Naive thymus-derived CD8-positive, alpha-beta T cell (primary cell): ENCODE data around the gene ACTL10. TPM values are rescaled to one million over a fixed set of nuclear protein-coding genes. Genes with fewer than 3 reads are reported as not detected.
A peak's percentile ranks its signal among the peaks of the same experiment; 100 is the strongest.

ENCODE experiments used
- ATAC-seq, 2 donors: fragments of 150-1000 bp; cut with Tn5 transposase in 1 of 2; sonication (Bioruptor Pico), chemical (Tn5 transposase) in 1 of 2; 1 replicate in 1 of 2; 2 replicates in 1 of 2; pipeline ENCODE4 v1.10.0; 2021; ENCODE audit warnings: mild to moderate bottlenecking in 2 of 2, moderate library complexity in 2 of 2
- POLR2A ChIA-PET: fragments of 350-600 bp; sonication (Branson Sonifier 250); formaldehyde crosslinking; loops from one replicate; lab custom pipeline; 2021; ENCODE audit warnings: antibody characterized with exemption; lab: Charles Lee
- DNase-seq, 10 donors: peaks; one replicate each; pipeline versions ENCODE4 v3.0.0 to v3.0.0-alpha.2; 2020 to 2022
- H3K27ac Mint-ChIP-seq, 10 donors: one replicate each; pipeline ENCODE4 v1.8.0; 2020 to 2022; ENCODE audit warnings: mild to moderate bottlenecking in 10 of 10, mixed read lengths in 10 of 10, moderate library complexity in 4 of 10, inconsistent platforms in 1 of 10
- H3K27me3 Mint-ChIP-seq, 5 donors: one replicate each; pipeline ENCODE4 v1.8.0; 2021 to 2022; ENCODE audit warnings: mixed read lengths in 5 of 5
- H3K36me3 Mint-ChIP-seq, 3 donors: one replicate each; pipeline ENCODE4 v1.8.0; 2020 to 2022; ENCODE audit warnings: mixed read lengths in 3 of 3, mild to moderate bottlenecking in 2 of 3, inconsistent platforms in 1 of 3
- H3K4me1 Mint-ChIP-seq, 4 donors: one replicate each; pipeline ENCODE4 v1.8.0; 2021 to 2022; ENCODE audit warnings: mixed read lengths in 4 of 4
- H3K4me3 Mint-ChIP-seq, 10 donors: one replicate each; pipeline ENCODE4 v1.8.0; 2020 to 2022; ENCODE audit warnings: mild to moderate bottlenecking in 10 of 10, mixed read lengths in 10 of 10, moderate library complexity in 6 of 10, inconsistent platforms in 1 of 10
- H3K9me3 Mint-ChIP-seq, 9 donors: one replicate each; pipeline ENCODE4 v1.8.0; 2020 to 2022; ENCODE audit warnings: mixed read lengths in 9 of 9, mild to moderate bottlenecking in 3 of 9, inconsistent platforms in 1 of 9, moderate library complexity in 1 of 9
- polyA plus RNA-seq, 3 donors: library from polyadenylated mRNA; unstranded; fragments of 300-500 nt; fragmentation: Illumina TruSeq; gene quantifications; one replicate each; pipeline ENCODE4 v1.2.3, GENCODE V29; 2021
- total RNA-seq, 8 experiments: library from RNA in 2 of 8; stranded (reverse) in 2 of 8; gene quantifications; one replicate each; pipeline ENCODE4 v1.2.3 and lab custom pipeline; 2021 to 2026

The ACTL10 gene
- total and polyA plus RNA-seq, 5 experiments from 2014 or later = 1.8 to 4.5 (median 3.2) TPM

DNA sequence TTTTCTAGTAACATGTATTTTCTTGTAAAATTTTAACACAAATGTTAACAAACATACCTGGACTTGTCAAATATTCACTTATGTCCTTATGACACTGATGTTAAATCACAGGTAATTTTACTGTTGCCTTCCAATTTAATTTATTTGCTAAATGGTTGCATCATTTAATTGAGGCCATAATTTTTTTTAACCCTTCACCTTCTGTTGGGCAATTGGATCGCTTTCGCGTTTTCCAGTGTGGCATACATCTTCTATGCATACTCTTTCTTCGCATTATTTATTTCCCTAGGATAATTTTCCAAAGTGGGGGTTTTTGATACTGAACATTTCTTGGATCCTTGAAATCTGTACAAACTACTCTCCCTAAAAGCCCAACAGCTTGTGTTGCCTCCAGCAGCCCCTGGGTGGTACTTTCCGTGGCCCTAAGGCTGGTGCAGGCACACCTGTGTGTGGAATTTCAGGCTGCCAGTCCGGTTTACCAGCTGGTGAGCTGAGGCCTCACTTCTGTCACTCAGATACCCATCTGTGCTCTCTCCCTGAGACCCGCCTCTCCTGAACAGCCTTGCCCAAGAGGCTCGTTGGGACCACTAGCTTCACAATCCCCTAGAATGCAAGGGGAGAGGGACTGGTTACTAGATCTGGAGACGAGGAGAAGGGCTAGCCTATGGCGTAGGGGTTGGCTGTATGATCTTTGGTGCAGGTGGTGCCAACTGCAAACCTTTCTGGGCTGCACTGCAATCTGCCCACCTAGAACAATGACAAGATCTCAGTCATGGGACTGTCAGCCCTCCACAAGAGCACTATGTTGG lies 15.8 kb upstream of the ACTL10 start:
- Mint-ChIP-seq H3K27ac (peak overlapping the region in 2 of 10 donors; percentile 34 to 53), H3K4me3 (no peak overlapping the region), H3K27me3 (no peaks in the 10 kb centered on the region), H3K4me1 (peaks cover 6 to 27% (median 11%) of the 10 kb centered on the region in 4 donors), H3K36me3 (peaks cover 0 to 6% (median 2%) of the 10 kb centered on the region in 3 donors), H3K9me3 (no peaks in the 10 kb centered on the region)
- DNase-seq (no peak), ATAC-seq (no peak)
- POLR2A ChIA-PET = no interaction called here

DNA sequence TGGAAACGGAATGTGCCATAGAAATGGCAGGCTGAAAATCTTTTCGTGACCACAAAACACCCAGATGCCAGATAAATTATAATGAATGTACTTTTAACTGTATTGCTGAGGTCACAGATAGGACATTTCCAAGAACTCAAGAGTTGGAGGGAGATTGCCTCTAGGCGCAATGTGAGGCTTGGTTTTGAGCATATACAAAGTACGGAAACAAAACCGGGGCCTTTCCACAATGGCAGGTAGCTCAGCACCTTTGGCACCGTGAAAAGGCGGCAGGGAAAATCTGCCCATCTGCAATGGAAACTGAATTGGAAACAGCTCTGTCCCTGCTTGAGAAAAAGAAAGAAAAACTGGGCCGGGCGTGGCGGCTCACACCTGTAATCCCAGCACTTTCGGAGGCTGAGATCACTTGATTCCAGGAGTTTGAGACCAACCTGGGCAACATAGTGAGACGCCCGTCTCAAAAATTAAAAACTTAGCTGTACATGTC lies 15.1 kb upstream of the ACTL10 start:
- POLR2A ChIA-PET = interaction anchor here (0.7 kb wide), 2 partner anchors 25 to 73 kb away, joined by 4 to 6 read pairs; no protein-coding TSS in a partner anchor
- Mint-ChIP-seq H3K4me3 (no peak overlapping the region), H3K36me3 (peaks cover 0 to 3% (median 0%) of the 10 kb centered on the region in 3 donors), H3K4me1 (peaks cover 6 to 27% (median 11%) of the 10 kb centered on the region in 4 donors), H3K27me3 (no peaks in the 10 kb centered on the region), H3K9me3 (no peaks in the 10 kb centered on the region), H3K27ac (no peak overlapping the region)
- ATAC-seq (no peak), DNase-seq (no peak)

DNA sequence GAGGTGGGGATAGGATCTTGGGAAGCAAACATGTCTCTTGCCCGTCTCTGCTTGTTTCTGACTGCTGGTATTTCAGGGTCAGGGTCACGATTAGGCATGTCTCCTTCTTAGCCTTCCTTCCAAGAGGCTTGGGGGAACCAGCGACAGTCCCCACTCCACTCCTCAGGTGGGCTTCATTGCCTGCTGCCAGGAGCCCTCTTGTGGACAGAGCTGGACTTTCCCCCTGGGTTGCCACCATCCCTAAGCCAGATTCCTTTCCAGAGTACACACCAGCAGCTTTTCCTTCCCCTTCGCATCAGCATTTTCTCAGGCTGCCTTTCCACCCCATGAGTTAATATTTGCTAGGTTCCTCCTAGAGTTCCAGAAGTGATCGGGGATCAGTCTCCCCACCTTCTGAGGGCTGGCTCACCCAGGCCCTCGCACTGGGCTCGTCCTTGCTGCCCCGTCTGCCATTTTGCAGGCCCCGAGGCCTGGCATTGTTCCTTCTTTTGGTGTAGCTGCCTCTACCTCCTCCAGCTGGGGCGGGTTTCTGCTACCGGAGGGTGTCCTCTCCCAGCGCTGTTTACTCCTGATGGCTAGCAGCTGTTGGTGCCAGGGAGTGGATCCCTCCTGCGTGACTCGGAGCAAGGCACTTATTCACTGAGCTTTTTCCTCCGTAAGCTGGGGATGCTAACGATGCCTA lies 13.4 kb upstream of the ACTL10 start:
- POLR2A ChIA-PET = interaction anchor here (0.5 to 2.4 kb wide), 3 partner anchors 14 to 219 kb away, joined by 3 to 11 read pairs (median 5); partner anchors contain the start of gene ACTL10
- DNase-seq (peak in 8 of 10 donors; percentile 16 to 75 (median 44)), ATAC-seq (peak; percentile 75 to 87)
- Mint-ChIP-seq H3K9me3 (no peaks in the 10 kb centered on the region), H3K4me1 (peaks cover 3 to 14% (median 9%) of the 10 kb centered on the region in 4 donors), H3K27me3 (no peaks in the 10 kb centered on the region), H3K4me3 (no peak overlapping the region), H3K27ac (peak overlapping the region in 2 of 10 donors; percentile 5 to 57), H3K36me3 (no peaks in the 10 kb centered on the region)

DNA sequence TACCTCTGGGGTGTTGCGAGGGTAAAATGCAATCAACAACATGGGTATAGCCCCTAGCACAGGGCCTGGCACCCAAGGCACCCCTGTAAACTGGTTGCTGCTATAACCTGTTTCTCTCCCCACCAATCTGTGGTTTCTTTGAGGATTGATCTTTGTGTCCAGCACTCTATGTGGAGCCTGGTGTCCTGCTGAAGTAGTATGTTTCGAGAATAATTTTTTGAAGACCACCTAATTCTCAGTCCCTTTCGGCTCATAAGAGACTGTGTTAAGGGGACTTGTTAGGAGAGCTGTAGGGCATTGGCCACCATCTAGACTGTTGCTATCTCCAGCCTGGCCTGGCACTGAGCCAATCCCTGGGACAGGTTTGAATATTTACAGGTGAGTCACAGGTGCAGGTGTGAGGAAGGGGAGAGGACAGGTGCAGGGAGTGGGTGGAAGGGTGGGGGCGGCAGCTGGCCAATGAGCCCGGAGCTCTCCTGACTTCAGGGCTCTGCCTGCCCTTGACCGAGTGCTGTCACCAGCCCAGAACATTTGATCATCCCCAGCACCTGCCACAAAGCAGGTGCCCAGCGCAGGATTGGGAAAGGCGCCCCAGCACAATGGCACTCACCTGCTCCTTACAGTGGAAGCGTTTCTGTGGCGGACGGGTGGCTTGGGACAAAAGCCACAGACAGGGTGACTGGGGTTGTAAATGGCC lies 12.7 kb upstream of the ACTL10 start:
- no peak overlapping the region for H3K4me3 Mint-ChIP-seq
- ATAC-seq = no peak
- H3K4me1 Mint-ChIP-seq = peaks cover 3 to 10% (median 9%) of the 10 kb centered on the region in 4 donors
- H3K27ac Mint-ChIP-seq = peak overlapping the region in 2 of 10 donors; percentile 46 to 57
- H3K9me3 Mint-ChIP-seq = no peaks in the 10 kb centered on the region
- H3K36me3 Mint-ChIP-seq = no peaks in the 10 kb centered on the region
- POLR2A ChIA-PET = interaction anchor here (0.5 to 2.4 kb wide), 3 partner anchors 13 to 218 kb away, joined by 3 to 11 read pairs (median 5); partner anchors contain the start of gene ACTL10
- H3K27me3 Mint-ChIP-seq = no peaks in the 10 kb centered on the region
- no peak for DNase-seq

DNA sequence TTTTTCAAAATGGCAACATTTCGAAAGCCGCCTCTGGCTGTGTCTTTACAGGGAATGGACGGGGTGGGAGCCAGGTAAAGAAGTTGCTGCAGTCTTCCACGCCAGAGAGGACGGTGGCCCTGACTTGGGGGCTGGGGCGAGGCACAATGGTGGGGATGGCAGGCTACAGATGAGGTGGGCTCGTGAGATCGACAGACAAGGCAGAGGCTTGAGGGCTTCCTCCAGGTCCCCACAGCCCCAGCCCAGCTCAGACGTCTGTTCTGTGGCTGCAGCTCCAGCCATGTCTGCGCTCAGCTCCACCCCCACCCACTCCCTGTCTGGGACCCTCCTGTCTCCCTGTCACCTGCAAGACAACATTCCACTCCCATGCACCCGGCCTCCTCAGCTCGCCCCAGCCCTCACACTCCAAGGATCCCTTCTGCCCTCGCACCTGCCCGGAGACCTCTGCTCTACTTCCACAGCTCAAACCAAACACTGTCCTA lies 12.0 kb upstream of the ACTL10 start:
- H3K27ac Mint-ChIP-seq = peak overlapping the region in 2 of 10 donors; percentile 60 to 75

DNA sequence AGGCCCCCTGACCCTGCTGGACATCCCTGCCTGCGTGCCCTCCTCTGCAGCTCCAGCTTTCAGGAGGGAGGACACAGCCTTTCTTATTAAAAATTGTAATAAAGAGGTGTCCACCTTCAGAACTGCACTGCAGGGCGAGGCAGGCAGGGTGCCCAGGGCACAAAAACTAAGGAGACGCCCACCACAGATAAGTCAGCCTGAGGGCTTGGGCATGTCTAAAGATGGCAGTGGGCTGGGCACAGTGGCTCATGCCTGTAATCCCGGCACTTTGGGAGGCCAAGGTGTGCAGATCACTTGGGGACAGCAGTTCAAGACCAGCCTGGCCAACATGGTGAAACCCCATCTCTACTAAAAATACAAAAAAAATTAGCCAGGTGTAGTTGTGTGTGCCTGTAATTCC lies 11.6 kb upstream of the ACTL10 start:
- peaks cover 2 to 9% (median 5%) of the 10 kb centered on the region in 4 donors for H3K4me1 Mint-ChIP-seq
- no peak overlapping the region for H3K4me3 Mint-ChIP-seq
- no peaks in the 10 kb centered on the region for H3K27me3 Mint-ChIP-seq
- H3K27ac Mint-ChIP-seq = peak overlapping the region in 1 of 10 donors; percentile 60
- H3K36me3 Mint-ChIP-seq = peaks cover 0 to 2% (median 0%) of the 10 kb centered on the region in 3 donors
- ATAC-seq (no peak), DNase-seq (no peak)
- no peaks in the 10 kb centered on the region for H3K9me3 Mint-ChIP-seq
- POLR2A ChIA-PET = interaction anchor here (2.4 kb wide), 1 partner anchor 12 kb away, joined by 11 read pairs; the partner anchor contains the start of gene ACTL10

More for the DNA sequence above, 12.0 kb upstream of the ACTL10 start:
- no peak for ATAC-seq
- Mint-ChIP-seq H3K4me1 (peaks cover 2 to 9% (median 6%) of the 10 kb centered on the region in 4 donors), H3K4me3 (no peak overlapping the region), H3K27me3 (no peaks in the 10 kb centered on the region), H3K36me3 (no peaks in the 10 kb centered on the region), H3K9me3 (no peaks in the 10 kb centered on the region)
- POLR2A ChIA-PET = interaction anchor here (2.4 kb wide), 1 partner anchor 12 kb away, joined by 11 read pairs; the partner anchor contains the start of gene ACTL10
- no peak for DNase-seq

DNA sequence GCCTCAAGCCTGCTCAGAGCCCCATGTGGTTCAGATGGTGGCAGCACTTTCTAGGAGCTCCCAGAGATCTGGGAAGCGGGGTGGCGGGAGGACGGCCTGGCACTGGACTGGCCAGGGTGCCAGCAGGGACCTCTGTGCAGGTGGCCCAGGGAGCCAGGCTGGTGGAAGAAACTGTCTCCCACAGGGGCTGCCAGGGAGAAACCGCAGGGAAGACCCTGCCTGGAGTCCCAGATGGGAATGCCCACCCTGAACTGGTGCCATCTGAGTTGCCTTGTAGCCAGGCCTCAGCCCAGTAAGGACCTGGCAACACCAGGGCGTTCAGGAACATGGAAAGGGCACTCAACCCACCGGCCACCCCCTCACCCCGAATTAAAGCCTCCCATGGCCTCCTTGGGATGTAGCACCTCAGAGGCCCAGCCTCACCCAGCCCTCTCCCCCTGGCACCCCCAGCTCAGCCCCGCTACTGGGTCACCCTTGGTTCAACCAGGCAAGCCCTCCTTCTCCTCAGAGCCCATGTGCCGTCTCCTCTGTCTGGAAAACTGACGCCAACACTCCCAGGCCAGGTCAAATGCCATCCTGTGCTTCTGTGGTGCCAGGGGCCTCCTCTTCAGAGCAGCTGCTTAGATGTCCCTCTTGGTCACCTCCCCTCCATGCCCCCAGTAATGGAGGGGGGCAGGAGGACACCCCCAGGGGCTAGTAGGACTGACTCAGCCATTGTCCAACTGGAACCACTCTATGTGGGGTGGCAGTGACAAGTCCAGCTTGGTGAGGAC lies 10.5 kb upstream of the ACTL10 start:
- no peaks in the 10 kb centered on the region for H3K9me3 Mint-ChIP-seq
- H3K27ac Mint-ChIP-seq = peak overlapping the region in 1 of 10 donors; percentile 76
- no peak overlapping the region for H3K4me3 Mint-ChIP-seq
- no peaks in the 10 kb centered on the region for H3K27me3 Mint-ChIP-seq
- ATAC-seq (no peak), DNase-seq (peak in 1 of 10 donors; percentile 64)
- H3K4me1 Mint-ChIP-seq = peaks cover 2 to 9% (median 5%) of the 10 kb centered on the region in 4 donors
- peaks cover 0 to 2% (median 0%) of the 10 kb centered on the region in 3 donors for H3K36me3 Mint-ChIP-seq
- POLR2A ChIA-PET = interaction anchor here (0.5 kb wide), 1 partner anchor 199 kb away, joined by 4 read pairs; no protein-coding TSS in a partner anchor

DNA sequence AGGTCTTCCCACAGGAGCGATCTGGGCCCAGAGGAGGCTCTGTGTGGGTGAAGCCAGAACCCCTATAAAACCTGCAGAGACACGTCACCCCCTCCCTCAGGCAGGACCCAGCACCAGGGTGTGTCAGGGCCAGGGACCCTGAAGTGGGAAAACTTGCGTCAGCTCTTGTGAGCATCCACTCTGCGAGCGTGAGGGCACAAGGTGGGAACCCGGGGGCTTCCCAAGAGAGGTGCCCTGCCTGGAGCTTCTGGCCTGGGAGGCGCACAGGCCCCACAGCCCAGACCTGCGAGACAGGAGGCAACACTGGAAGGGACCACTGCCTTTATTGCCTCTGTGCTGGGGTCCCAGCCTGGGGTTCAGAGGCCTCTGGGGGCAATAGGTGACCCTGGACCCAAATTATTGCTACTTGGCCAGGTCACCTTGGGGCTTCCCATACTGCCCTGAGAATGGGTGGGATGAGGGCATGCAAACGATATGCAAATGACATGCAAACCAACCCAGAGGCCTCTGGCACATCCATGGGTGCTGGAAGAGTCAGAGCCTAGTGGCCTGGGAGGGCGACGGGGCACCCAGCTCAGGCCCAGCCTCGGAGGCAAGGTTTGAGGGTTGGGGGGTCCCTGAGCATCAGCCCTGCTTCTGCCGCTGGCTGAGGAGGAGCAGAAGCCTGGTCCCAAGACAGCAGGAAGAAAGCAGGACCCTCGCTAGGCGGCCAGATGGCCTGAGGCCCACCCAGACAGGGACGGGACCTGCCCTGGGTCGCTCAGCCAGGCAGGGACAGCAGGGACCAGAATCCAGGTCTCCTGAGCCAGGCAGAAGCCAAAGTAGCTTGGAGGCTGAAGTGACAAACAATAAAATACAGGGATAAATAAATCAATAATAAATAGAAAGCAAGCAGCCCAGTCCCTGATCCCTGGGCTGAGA lies 9.7 kb upstream of the ACTL10 start:
- H3K27me3 Mint-ChIP-seq = no peaks in the 10 kb centered on the region
- peaks cover 2 to 9% (median 5%) of the 10 kb centered on the region in 4 donors for H3K4me1 Mint-ChIP-seq
- H3K27ac Mint-ChIP-seq = no peak overlapping the region
- no peak for ATAC-seq
- POLR2A ChIA-PET = no interaction called here
- no peak overlapping the region for H3K4me3 Mint-ChIP-seq
- H3K9me3 Mint-ChIP-seq = no peaks in the 10 kb centered on the region
- peak in 1 of 10 donors; percentile 50 for DNase-seq
- peaks cover 0 to 2% (median 0%) of the 10 kb centered on the region in 3 donors for H3K36me3 Mint-ChIP-seq

DNA sequence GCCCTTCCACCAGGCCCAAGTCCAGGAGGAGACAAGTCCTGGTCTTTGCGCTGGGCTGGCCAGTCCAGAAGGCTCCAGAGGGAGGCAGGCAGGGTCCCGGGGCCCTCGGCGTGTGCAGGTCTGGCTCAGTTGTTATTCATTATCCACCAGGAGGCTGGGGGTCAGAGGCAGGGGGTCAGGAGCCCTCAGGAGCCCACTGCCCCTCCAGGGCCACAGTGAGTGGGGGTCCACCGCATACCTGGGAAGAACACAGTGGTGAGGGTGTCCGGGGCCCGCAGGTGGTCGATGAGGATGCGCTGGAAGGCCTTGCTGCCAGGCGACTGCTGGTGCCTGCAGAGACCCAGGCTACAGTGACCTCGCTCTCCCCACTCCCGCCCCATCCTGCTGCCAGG lies 9.0 kb upstream of the ACTL10 start:
- no peaks in the 10 kb centered on the region for H3K27me3 Mint-ChIP-seq
- no peak overlapping the region for H3K4me3 Mint-ChIP-seq
- ATAC-seq = no peak
- H3K4me1 Mint-ChIP-seq = peaks cover 3 to 11% (median 8%) of the 10 kb centered on the region in 4 donors
- H3K9me3 Mint-ChIP-seq = no peaks in the 10 kb centered on the region
- DNase-seq = no peak
- peaks cover 0 to 2% (median 0%) of the 10 kb centered on the region in 3 donors for H3K36me3 Mint-ChIP-seq
- H3K27ac Mint-ChIP-seq = no peak overlapping the region
- POLR2A ChIA-PET = no interaction called here

DNA sequence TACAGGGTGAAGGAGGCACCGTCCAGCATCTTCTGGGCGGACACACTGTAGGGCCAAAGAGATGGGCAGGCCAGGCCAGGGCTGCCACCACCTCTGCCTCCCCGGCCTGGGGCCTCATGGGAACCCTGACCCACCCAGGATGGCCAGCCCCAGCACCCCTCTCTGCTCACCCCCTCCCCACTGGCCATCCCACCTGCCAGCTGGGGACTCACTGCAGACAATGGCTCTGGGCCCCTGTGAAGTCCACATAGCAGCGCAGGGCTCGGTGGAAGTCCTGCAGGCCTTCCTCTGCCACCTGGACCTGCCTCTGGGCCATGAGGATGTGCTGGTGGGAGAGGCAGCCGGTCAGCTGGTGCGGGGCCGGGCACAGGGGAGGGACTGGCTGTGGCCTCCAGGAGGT lies 8.2 kb upstream of the ACTL10 start:
- Mint-ChIP-seq H3K36me3 (peaks cover 0 to 2% (median 0%) of the 10 kb centered on the region in 3 donors), H3K27me3 (no peaks in the 10 kb centered on the region), H3K27ac (no peak overlapping the region), H3K4me1 (peaks cover 2 to 13% (median 5%) of the 10 kb centered on the region in 4 donors), H3K4me3 (no peak overlapping the region), H3K9me3 (no peaks in the 10 kb centered on the region)
- POLR2A ChIA-PET = no interaction called here
- no peak for DNase-seq
- no peak for ATAC-seq
